WTC11 (cell line): ENCODE measurements around the gene ARHGEF39. TPM values are rescaled to one million over a fixed set of nuclear protein-coding genes. Genes with fewer than 3 reads are reported as not detected.

Experiments
- ATAC-seq: fragments of 200-7000 bp; cut with Tn5 transposase; 2 replicates; pipeline ENCODE4 v1.10.0; 2021; ENCODE audit warnings: mild to moderate bottlenecking, moderate library complexity
- CTCF ChIA-PET: fragments of 300-600 bp; sonication (Branson Sonifier 250); formaldehyde crosslinking; loops from one replicate; lab custom pipeline; 2021; ENCODE audit warnings: antibody characterized with exemption; lab: Charles Lee
- POLR2A ChIA-PET: fragments of 350-600 bp; sonication (Branson Sonifier 250); formaldehyde crosslinking; loops from one replicate; lab custom pipeline; 2021; ENCODE audit warnings: antibody characterized with exemption; lab: Charles Lee
- DNase-seq: peaks from one replicate; pipeline ENCODE4 v3.0.0; 2021; ENCODE audit warnings: low spot score
- H3K27ac Mint-ChIP-seq: 2 replicates; pipeline ENCODE4 v1.8.0; 2021; ENCODE audit warnings: mixed read lengths
- H3K27me3 Mint-ChIP-seq: 2 replicates; pipeline ENCODE4 v1.8.0; 2021; ENCODE audit warnings: low read depth, mild to moderate bottlenecking, moderate library complexity, mixed read lengths
- H3K36me3 Mint-ChIP-seq: 2 replicates; pipeline ENCODE4 v1.8.0; 2021; ENCODE audit warnings: mixed read lengths
- H3K4me1 Mint-ChIP-seq: 2 replicates; pipeline ENCODE4 v1.8.0; 2022; ENCODE audit warnings: mixed read lengths
- H3K4me3 Mint-ChIP-seq: 2 replicates; pipeline ENCODE4 v1.8.0; 2021; ENCODE audit warnings: mild to moderate bottlenecking, moderate library complexity, mixed read lengths
- H3K9me3 Mint-ChIP-seq: 2 replicates; pipeline ENCODE4 v1.8.0; 2021; ENCODE audit warnings: mixed read lengths
- CBFB ChIP-seq: sonication (generic); formaldehyde crosslinking; IDR thresholded peaks from 2 replicates; pipeline ENCODE4 v1.8.1; 2022; ENCODE audit warnings: mild to moderate bottlenecking, low read depth, missing genetic modification reagents
- FOXK1 ChIP-seq: sonication (generic); formaldehyde crosslinking; IDR thresholded peaks from 2 replicates; pipeline ENCODE4 v1.8.0; 2022; ENCODE audit warnings: mild to moderate bottlenecking, moderate library complexity, missing genetic modification reagents
- JUN ChIP-seq: sonication (generic); formaldehyde crosslinking; IDR thresholded peaks from 2 replicates; pipeline ENCODE4 v1.8.0; 2023; ENCODE audit warnings: mild to moderate bottlenecking, missing genetic modification reagents
- KAT7 ChIP-seq: sonication (generic); formaldehyde crosslinking; IDR thresholded peaks from 2 replicates; pipeline ENCODE4 v1.8.1; 2023; ENCODE audit warnings: missing genetic modification reagents, mild to moderate bottlenecking, borderline replicate concordance
- NFE2L1 ChIP-seq: sonication (generic); formaldehyde crosslinking; IDR thresholded peaks from 2 replicates; pipeline ENCODE4 v1.8.1; 2023; ENCODE audit warnings: missing genetic modification reagents
- RELA ChIP-seq: sonication (generic); formaldehyde crosslinking; IDR thresholded peaks from 2 replicates; pipeline ENCODE4 v1.8.1; 2022; ENCODE audit warnings: missing genetic modification reagents, mild to moderate bottlenecking, borderline replicate concordance
- RORB ChIP-seq: fragments of 250-450 bp; sonication (Bioruptor Pico); IDR thresholded peaks from 2 replicates; pipeline ENCODE4 v1.9.0; 2021; ENCODE audit warnings: mild to moderate bottlenecking
- SP1 ChIP-seq: sonication (generic); formaldehyde crosslinking; conservative IDR thresholded peaks from 2 replicates; pipeline ENCODE4 v1.8.1; 2022; ENCODE audit warnings: missing genetic modification reagents
- TCF7 ChIP-seq: sonication (generic); formaldehyde crosslinking; IDR thresholded peaks from 2 replicates; pipeline ENCODE4 v1.8.0; 2022; ENCODE audit warnings: mild to moderate bottlenecking, low read depth, missing genetic modification reagents, moderate library complexity
- ZNF121 ChIP-seq: sonication (generic); formaldehyde crosslinking; IDR thresholded peaks from 2 replicates; pipeline ENCODE4 v1.8.0; 2023; ENCODE audit warnings: missing genetic modification reagents
- ZNF219 ChIP-seq: sonication (generic); formaldehyde crosslinking; IDR thresholded peaks from 2 replicates; pipeline ENCODE4 v1.8.0; 2023; ENCODE audit warnings: missing genetic modification reagents, mild to moderate bottlenecking, borderline replicate concordance
- ZNF263 ChIP-seq: sonication (generic); formaldehyde crosslinking; IDR thresholded peaks from 2 replicates; pipeline ENCODE4 v1.8.1; 2022; ENCODE audit warnings: low read depth, mild to moderate bottlenecking, moderate library complexity, missing genetic modification reagents
- ZNF317 ChIP-seq: sonication (generic); formaldehyde crosslinking; IDR thresholded peaks from 2 replicates; pipeline ENCODE4 v1.8.1; 2023; ENCODE audit warnings: low read depth, mild to moderate bottlenecking, moderate library complexity, missing genetic modification reagents, borderline replicate concordance
- ZNF396 ChIP-seq: fragments of 250-450 bp; sonication (Bioruptor Pico); IDR thresholded peaks from 2 replicates; pipeline ENCODE4 v1.8.0; 2021; ENCODE audit warnings: mild to moderate bottlenecking, moderate library complexity, borderline replicate concordance
- total RNA-seq: library from RNA; stranded (reverse); gene quantifications from 3 replicates; pipeline ENCODE4 v1.2.3, GENCODE V29; 2021
- TF ChIP-seq, protein P1 (sequence below): sonication (generic); formaldehyde crosslinking; IDR thresholded peaks from 2 replicates; pipeline ENCODE4 v1.8.1; 2023; ENCODE audit warnings: mild to moderate bottlenecking, missing genetic modification reagents, borderline replicate concordance
- TF ChIP-seq, protein P2 (sequence below): sonication (generic); formaldehyde crosslinking; conservative IDR thresholded peaks from 2 replicates; pipeline ENCODE4 v1.8.1; 2023; ENCODE audit warnings: mild to moderate bottlenecking, low read depth, missing genetic modification reagents, moderate library complexity
- TF ChIP-seq, protein P3 (sequence below): sonication (generic); formaldehyde crosslinking; IDR thresholded peaks from 2 replicates; pipeline ENCODE4 v1.8.1; 2022; ENCODE audit warnings: low read depth, mild to moderate bottlenecking, moderate library complexity, missing genetic modification reagents, borderline replicate concordance
- TF ChIP-seq, protein P4 (sequence below): sonication (generic); formaldehyde crosslinking; IDR thresholded peaks from 2 replicates; pipeline ENCODE4 v1.8.0; 2022; ENCODE audit warnings: mild to moderate bottlenecking, missing genetic modification reagents
- TF ChIP-seq, protein P5 (sequence below): fragments of 250-450 bp; sonication (Bioruptor Pico); IDR thresholded peaks from 2 replicates; pipeline ENCODE4 v1.9.0; 2021; ENCODE audit warnings: moderate library complexity, mild to moderate bottlenecking, inconsistent platforms, borderline replicate concordance

Gene ARHGEF39
- total RNA-seq, 1 experiment from 2014 or later, result 23.8 TPM

DNA sequence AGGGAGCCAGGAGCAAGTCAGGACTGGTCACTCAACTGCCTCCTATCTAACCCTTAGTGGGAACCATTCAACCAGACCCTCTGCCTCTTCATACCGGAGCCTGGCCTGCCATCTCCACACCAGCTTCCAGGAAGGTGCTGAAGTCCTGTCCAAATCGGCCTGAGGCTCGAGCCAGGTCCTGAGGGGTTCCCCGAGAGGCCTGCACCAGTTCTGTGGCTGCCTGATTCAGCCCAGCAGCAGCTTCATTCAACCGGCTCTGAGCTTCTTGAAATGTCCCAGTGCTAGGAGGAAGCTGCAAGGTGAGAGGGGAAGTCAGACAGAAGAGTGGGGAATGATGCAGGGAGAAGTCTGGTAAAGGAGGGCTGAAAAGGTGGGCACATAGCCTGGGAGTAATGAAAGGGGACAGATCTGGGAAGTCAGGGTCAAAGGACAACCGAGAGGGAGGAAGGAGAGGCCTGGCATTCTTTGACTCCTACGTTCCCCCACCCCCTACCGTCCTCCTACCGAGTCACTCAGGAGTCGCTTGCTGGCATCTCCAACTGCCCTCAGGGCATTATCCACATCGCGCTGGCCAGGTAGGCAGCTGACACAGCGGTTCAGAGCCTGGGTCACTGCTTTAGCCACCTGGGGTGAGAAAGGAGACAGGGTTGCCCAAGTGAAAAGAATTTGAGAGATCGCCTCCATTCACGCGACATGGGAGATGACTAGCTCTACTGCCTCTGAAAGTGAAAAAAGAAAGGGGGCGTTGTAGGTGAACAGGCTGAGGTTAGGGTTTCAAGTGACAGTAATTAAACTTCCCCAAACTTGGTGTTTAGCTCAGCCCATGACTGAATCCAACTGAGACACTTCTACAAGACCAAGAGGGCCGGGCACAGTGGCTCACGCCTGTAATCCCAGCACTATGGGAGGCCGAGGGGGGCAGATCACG, 46.8 kb upstream of the ARHGEF39 start (continued):
- TF ChIP-seq, protein P1, sequence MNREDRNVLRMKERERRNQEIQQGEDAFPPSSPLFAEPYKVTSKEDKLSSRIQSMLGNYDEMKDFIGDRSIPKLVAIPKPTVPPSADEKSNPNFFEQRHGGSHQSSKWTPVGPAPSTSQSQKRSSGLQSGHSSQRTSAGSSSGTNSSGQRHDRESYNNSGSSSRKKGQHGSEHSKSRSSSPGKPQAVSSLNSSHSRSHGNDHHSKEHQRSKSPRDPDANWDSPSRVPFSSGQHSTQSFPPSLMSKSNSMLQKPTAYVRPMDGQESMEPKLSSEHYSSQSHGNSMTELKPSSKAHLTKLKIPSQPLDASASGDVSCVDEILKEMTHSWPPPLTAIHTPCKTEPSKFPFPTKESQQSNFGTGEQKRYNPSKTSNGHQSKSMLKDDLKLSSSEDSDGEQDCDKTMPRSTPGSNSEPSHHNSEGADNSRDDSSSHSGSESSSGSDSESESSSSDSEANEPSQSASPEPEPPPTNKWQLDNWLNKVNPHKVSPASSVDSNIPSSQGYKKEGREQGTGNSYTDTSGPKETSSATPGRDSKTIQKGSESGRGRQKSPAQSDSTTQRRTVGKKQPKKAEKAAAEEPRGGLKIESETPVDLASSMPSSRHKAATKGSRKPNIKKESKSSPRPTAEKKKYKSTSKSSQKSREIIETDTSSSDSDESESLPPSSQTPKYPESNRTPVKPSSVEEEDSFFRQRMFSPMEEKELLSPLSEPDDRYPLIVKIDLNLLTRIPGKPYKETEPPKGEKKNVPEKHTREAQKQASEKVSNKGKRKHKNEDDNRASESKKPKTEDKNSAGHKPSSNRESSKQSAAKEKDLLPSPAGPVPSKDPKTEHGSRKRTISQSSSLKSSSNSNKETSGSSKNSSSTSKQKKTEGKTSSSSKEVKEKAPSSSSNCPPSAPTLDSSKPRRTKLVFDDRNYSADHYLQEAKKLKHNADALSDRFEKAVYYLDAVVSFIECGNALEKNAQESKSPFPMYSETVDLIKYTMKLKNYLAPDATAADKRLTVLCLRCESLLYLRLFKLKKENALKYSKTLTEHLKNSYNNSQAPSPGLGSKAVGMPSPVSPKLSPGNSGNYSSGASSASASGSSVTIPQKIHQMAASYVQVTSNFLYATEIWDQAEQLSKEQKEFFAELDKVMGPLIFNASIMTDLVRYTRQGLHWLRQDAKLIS (CRISPR knock-in tag), result no peak
- TF ChIP-seq ZNF317 (CRISPR knock-in tag) (no peak), ZNF219 (CRISPR knock-in tag) (no peak), ZNF121 (CRISPR knock-in tag) (no peak), ZNF263 (CRISPR knock-in tag) (no peak), SP1 (CRISPR knock-in tag) (no peak), RORB (no peak), JUN (CRISPR knock-in tag) (no peak), RELA (CRISPR knock-in tag) (no peak), NFE2L1 (no peak)
- TF ChIP-seq, protein P2, sequence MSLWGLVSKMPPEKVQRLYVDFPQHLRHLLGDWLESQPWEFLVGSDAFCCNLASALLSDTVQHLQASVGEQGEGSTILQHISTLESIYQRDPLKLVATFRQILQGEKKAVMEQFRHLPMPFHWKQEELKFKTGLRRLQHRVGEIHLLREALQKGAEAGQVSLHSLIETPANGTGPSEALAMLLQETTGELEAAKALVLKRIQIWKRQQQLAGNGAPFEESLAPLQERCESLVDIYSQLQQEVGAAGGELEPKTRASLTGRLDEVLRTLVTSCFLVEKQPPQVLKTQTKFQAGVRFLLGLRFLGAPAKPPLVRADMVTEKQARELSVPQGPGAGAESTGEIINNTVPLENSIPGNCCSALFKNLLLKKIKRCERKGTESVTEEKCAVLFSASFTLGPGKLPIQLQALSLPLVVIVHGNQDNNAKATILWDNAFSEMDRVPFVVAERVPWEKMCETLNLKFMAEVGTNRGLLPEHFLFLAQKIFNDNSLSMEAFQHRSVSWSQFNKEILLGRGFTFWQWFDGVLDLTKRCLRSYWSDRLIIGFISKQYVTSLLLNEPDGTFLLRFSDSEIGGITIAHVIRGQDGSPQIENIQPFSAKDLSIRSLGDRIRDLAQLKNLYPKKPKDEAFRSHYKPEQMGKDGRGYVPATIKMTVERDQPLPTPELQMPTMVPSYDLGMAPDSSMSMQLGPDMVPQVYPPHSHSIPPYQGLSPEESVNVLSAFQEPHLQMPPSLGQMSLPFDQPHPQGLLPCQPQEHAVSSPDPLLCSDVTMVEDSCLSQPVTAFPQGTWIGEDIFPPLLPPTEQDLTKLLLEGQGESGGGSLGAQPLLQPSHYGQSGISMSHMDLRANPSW, result no peak
- TF ChIP-seq, protein P3, sequence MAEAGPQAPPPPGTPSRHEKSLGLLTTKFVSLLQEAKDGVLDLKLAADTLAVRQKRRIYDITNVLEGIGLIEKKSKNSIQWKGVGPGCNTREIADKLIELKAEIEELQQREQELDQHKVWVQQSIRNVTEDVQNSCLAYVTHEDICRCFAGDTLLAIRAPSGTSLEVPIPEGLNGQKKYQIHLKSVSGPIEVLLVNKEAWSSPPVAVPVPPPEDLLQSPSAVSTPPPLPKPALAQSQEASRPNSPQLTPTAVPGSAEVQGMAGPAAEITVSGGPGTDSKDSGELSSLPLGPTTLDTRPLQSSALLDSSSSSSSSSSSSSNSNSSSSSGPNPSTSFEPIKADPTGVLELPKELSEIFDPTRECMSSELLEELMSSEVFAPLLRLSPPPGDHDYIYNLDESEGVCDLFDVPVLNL (CRISPR knock-in tag), result no peak

DNA sequence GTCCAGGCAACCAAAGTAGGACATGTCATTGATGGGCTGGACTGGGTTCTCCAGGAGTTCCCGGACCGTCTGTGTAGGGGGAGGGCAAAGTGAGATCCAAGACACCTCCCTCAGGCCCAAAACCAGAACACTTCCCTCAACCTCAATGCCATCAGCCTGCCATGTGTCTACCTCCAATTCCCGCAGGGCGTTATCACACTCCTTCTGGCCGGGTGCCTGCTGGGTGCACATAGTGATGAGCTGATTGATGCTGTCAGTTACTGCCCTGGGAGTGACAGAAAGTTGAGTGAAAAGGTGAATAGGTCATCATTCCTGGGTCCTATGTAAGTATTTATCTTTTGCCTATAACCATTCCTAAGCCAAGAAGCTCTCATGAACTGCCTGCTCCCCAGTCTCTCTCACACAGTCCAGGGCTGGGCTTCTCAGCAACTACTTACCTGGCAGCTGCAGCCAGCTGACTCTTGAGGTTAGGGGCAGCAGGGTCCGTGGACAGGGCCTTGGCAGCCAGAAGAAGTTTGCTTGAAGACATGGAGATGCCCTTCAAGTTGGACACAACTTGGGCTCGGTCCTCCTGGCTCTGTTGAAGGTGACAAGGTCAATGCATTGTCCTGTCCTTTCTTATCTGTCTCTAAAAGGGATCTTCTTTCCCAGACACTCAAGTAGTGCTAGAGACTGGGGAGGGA, 46.0 kb upstream of the ARHGEF39 start:
- no peaks in the 10 kb centered on the region for H3K27me3 Mint-ChIP-seq
- no peak for ATAC-seq
- DNase-seq, result no peak
- H3K36me3 Mint-ChIP-seq, result peaks cover 82% of the 10 kb centered on the region
- H3K9me3 Mint-ChIP-seq, result no peaks in the 10 kb centered on the region
- POLR2A ChIA-PET, result no interaction called here
- no peak overlapping the region for H3K27ac Mint-ChIP-seq
- CTCF ChIA-PET, result interaction anchor here (4.1 kb wide), 1 partner anchor 14 kb away, joined by 29 read pairs; no protein-coding TSS in a partner anchor
- H3K4me1 Mint-ChIP-seq, result no peaks in the 10 kb centered on the region
- no peak overlapping the region for H3K4me3 Mint-ChIP-seq
- TF ChIP-seq, protein P4, sequence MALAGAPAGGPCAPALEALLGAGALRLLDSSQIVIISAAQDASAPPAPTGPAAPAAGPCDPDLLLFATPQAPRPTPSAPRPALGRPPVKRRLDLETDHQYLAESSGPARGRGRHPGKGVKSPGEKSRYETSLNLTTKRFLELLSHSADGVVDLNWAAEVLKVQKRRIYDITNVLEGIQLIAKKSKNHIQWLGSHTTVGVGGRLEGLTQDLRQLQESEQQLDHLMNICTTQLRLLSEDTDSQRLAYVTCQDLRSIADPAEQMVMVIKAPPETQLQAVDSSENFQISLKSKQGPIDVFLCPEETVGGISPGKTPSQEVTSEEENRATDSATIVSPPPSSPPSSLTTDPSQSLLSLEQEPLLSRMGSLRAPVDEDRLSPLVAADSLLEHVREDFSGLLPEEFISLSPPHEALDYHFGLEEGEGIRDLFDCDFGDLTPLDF (CRISPR knock-in tag), result no peak
- TF ChIP-seq SP1 (CRISPR knock-in tag), result no peak
- TF ChIP-seq CBFB (CRISPR knock-in tag), result no peak
- TF ChIP-seq ZNF396 (CRISPR knock-in tag), result no peak
- TF ChIP-seq, protein P1 (CRISPR knock-in tag), result no peak
- TF ChIP-seq TCF7 (CRISPR knock-in tag), result no peak
- no peak for TF ChIP-seq KAT7 (CRISPR knock-in tag)
- no peak for TF ChIP-seq FOXK1 (CRISPR knock-in tag)
- TF ChIP-seq, protein P5, sequence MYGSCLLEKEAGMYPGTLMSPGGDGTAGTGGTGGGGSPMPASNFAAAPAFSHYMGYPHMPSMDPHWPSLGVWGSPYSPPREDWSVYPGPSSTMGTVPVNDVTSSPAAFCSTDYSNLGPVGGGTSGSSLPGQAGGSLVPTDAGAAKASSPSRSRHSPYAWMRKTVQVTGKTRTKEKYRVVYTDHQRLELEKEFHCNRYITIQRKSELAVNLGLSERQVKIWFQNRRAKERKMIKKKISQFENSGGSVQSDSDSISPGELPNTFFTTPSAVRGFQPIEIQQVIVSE (CRISPR knock-in tag), result no peak
